HepG2 (cell line): ENCODE data around the gene NBEA. TPM values are rescaled to one million over a fixed set of nuclear protein-coding genes. Genes with fewer than 3 reads are reported as not detected.

Source experiments
- ATAC-seq: fragments of 200-7000 bp; cut with Tn5 transposase; 3 replicates; pipeline ENCODE4 v1.9.1; 2020; ENCODE audit warnings: mild to moderate bottlenecking, moderate library complexity
- BruUV-seq: library from RNA; stranded (reverse); fragments of 400-500 nt; replicated peaks from 2 replicates; lab custom pipeline; 2021; lab: Mats Ljungman, UMichigan
- CTCF ChIA-PET: fragments of 300-600 bp; formaldehyde crosslinking; extraction: SDS; loops from one replicate; lab custom pipeline; 2021; ENCODE audit warnings: low total read pairs, inconsistent platforms, low intra/inter-chr PET ratio; lab: Yijun Ruan, JAX
- POLR2A ChIA-PET: fragments of 350-600 bp; sonication (Branson Sonifier 250); formaldehyde crosslinking; loops from one replicate; lab custom pipeline; 2020; ENCODE audit warnings: antibody characterized with exemption, inconsistent platforms; lab: Yijun Ruan, JAX
- DNase-seq: peaks from one replicate; pipeline ENCODE4 v3.0.0-alpha.2; 2015; ENCODE audit warnings: low spot score
- FAIRE-seq: peaks from 3 replicates; lab custom pipeline; 2011; peaks lifted over from hg19 to GRCh38; lab: Jason Lieb, UNC
- H2AFZ ChIP-seq: one replicate; pipeline ENCODE4 v1.6.1; 2011; ENCODE audit warnings: low read length, inconsistent platforms
- H3K27ac ChIP-seq: fragments of 300-600 bp; 3 replicates; pipeline ENCODE4 v1.8.0; 2011; ENCODE audit warnings: mixed run types, mild to moderate bottlenecking, mixed read lengths, low read length, inconsistent platforms; ENCODE audit not compliant: insufficient read depth; ENCODE audit errors: extremely low read length
- H3K27me3 ChIP-seq, 2 experiments: fragments of 200-600 bp in 1 of 2; 2 replicates in 1 of 2; 3 replicates in 1 of 2; pipeline versions ENCODE4 v1.6.0 to v1.8.0; 2011; ENCODE audit warnings: low read length in 2 of 2, mild to moderate bottlenecking in 2 of 2, moderate library complexity in 2 of 2, inconsistent platforms in 1 of 2; ENCODE audit not compliant: insufficient read depth in 2 of 2, control insufficient read depth in 1 of 2
- H3K36me3 ChIP-seq, 2 experiments: fragments of 200-600 bp in 1 of 2; replicated peaks in 1 of 2; 2 replicates in 1 of 2; 3 replicates in 1 of 2; pipeline versions ENCODE4 v1.5.1 to v1.8.0; 2011; ENCODE audit warnings: low read length in 2 of 2, inconsistent platforms in 1 of 2; ENCODE audit not compliant: insufficient read depth in 2 of 2, control insufficient read depth in 1 of 2
- H3K4me1 ChIP-seq: 2 replicates; pipeline ENCODE4 v1.5.1; 2012; ENCODE audit warnings: low read length, inconsistent platforms; ENCODE audit not compliant: insufficient read depth
- H3K4me2 ChIP-seq: 2 replicates; pipeline ENCODE4 v1.6.0; 2011; ENCODE audit warnings: low read depth, low read length, inconsistent platforms
- H3K4me3 ChIP-seq, 3 experiments: fragments of 200-600 bp in 1 of 3; sonication (generic), shearing (Covaris generic) in 1 of 3; replicated peaks in 1 of 3; 2 replicates each; pipeline ENCODE4 v1.5.1; 2011 to 2016; ENCODE audit warnings: low read length in 3 of 3, inconsistent platforms in 2 of 3, low read depth in 2 of 3, mild to moderate bottlenecking in 2 of 3, control low read depth in 1 of 3, mixed read lengths in 1 of 3; ENCODE audit not compliant: insufficient read depth in 1 of 3
- H3K79me2 ChIP-seq: one replicate; pipeline ENCODE4 v1.6.1; 2011; ENCODE audit warnings: low read length, inconsistent platforms; ENCODE audit not compliant: insufficient read depth
- H3K9ac ChIP-seq: 2 replicates; pipeline ENCODE4 v1.6.0; 2011; ENCODE audit warnings: mild to moderate bottlenecking, low read depth, low read length, inconsistent platforms; ENCODE audit not compliant: insufficient read depth
- H3K9me3 ChIP-seq: 2 replicates; pipeline ENCODE4 v1.5.1; 2012; ENCODE audit warnings: mild to moderate bottlenecking, low read length
- H4K20me1 ChIP-seq: 2 replicates; pipeline ENCODE4 v1.6.0; 2011; ENCODE audit warnings: inconsistent platforms, mild to moderate bottlenecking, low read length, moderate library complexity; ENCODE audit not compliant: insufficient read depth
- AKNA ChIP-seq: sonication (generic); formaldehyde crosslinking; IDR thresholded peaks from 2 replicates; pipeline ENCODE4 v1.4.0; 2020; ENCODE audit warnings: missing genetic modification reagents, borderline replicate concordance
- CEBPB ChIP-seq: IDR thresholded peaks from 2 replicates; pipeline ENCODE4 v1.6.1; 2011; ENCODE audit warnings: low read depth, low read length, improper control_type of control experiment, borderline replicate concordance
- DNMT3B ChIP-seq: conservative IDR thresholded peaks from 2 replicates; pipeline ENCODE4 v1.6.1; 2016; ENCODE audit warnings: missing biosample characterization, control low read depth
- MXI1 ChIP-seq: IDR thresholded peaks from 3 replicates; pipeline ENCODE4 v1.6.1; 2012; ENCODE audit warnings: low read depth, low read length, inconsistent platforms, borderline replicate concordance
- RNF219 ChIP-seq: sonication (generic); formaldehyde crosslinking; IDR thresholded peaks from 2 replicates; pipeline ENCODE4 v1.5.0; 2020; ENCODE audit warnings: mild to moderate bottlenecking, missing genetic modification reagents
- SRSF9 ChIP-seq: fragments of 200-400 bp; formaldehyde crosslinking; IDR thresholded peaks from 2 replicates; pipeline ENCODE4 v1.6.1; 2018; ENCODE audit warnings: borderline replicate concordance, mild to moderate bottlenecking, low read depth, low read length; ENCODE audit not compliant: insufficient read depth, poor library complexity, severe bottlenecking
- ZC3H13 ChIP-seq: sonication (generic); formaldehyde crosslinking; IDR thresholded peaks from 2 replicates; pipeline ENCODE4 v1.8.1; 2023; ENCODE audit warnings: mild to moderate bottlenecking, missing genetic modification reagents, moderate library complexity
- ZFP36L1 ChIP-seq: sonication (generic); formaldehyde crosslinking; IDR thresholded peaks from 2 replicates; pipeline ENCODE4 v1.8.0; 2022; ENCODE audit warnings: mild to moderate bottlenecking, missing genetic modification reagents, moderate library complexity
- ZFP37 ChIP-seq: sonication (generic); formaldehyde crosslinking; IDR thresholded peaks from 2 replicates; pipeline ENCODE4 v1.4.0; 2020; ENCODE audit warnings: missing genetic modification reagents, borderline replicate concordance
- ZNF232 ChIP-seq: sonication (generic); formaldehyde crosslinking; IDR thresholded peaks from 2 replicates; pipeline ENCODE4 v1.4.0; 2020; ENCODE audit warnings: missing genetic modification reagents, borderline replicate concordance
- ZNF235 ChIP-seq: sonication (generic); formaldehyde crosslinking; IDR thresholded peaks from 2 replicates; pipeline ENCODE4 v1.8.1; 2023; ENCODE audit warnings: mild to moderate bottlenecking, missing genetic modification reagents, borderline replicate concordance
- ZNF367 ChIP-seq: sonication (generic); formaldehyde crosslinking; IDR thresholded peaks from 2 replicates; pipeline ENCODE4 v1.4.0; 2020; ENCODE audit warnings: missing genetic modification reagents, borderline replicate concordance
- ZNF383 ChIP-seq: sonication (generic); formaldehyde crosslinking; IDR thresholded peaks from 2 replicates; pipeline ENCODE4 v1.4.0; 2020; ENCODE audit warnings: missing genetic modification reagents, mild to moderate bottlenecking, borderline replicate concordance
- ZNF530 ChIP-seq: sonication (generic); formaldehyde crosslinking; IDR thresholded peaks from 2 replicates; pipeline ENCODE4 v1.5.0; 2020; ENCODE audit warnings: low read depth, mild to moderate bottlenecking, missing genetic modification reagents
- ZNF614 ChIP-seq: IDR thresholded peaks from 2 replicates; pipeline ENCODE4 v1.6.1; 2018; ENCODE audit warnings: missing biosample characterization, missing genetic modification reagents, inconsistent platforms, borderline replicate concordance
- ZNF629 ChIP-seq: sonication (generic); formaldehyde crosslinking; conservative IDR thresholded peaks from 2 replicates; pipeline ENCODE4 v1.5.0; 2020; ENCODE audit warnings: missing genetic modification reagents
- WGBS: methylation state at CpG from one replicate; pipeline ENCODE4 v1.1.6; 2017; ENCODE audit warnings: low lambda C conversion rate; 5-methylcytosine and 5-hydroxymethylcytosine counted together
- in situ Hi-C: cut with HindIII; loops from 2 replicates; pipeline ENCODE4 v1.10.0; 2017; ENCODE audit warnings: low pct_unique_long_range_greater_than_20kb; ENCODE audit not compliant: extremely low pct_ligation_motif_present
- intact Hi-C: fragments of 100-400 bp; cut with micrococcal nuclease; formaldehyde crosslinking; loops from one replicate; pipeline ENCODE4 v1.10.0; 2022; ENCODE audit not compliant: unreplicated experiment
- polyA plus RNA-seq, 8 experiments: library from polyadenylated mRNA; depleted of rRNA in 3 of 8; stranded (reverse) in 7 of 8; unstranded in 1 of 8; fragments of >200 nt; fragmentation: Illumina TruSeq in 4 of 8; extraction: Trizol in 4 of 8; gene quantifications; 2 replicates each; pipeline versions ENCODE4 v1.2.1 to v1.2.3, GENCODE V29; 2011 to 2016; ENCODE audit warnings: low read depth in 4 of 8, missing spikeins in 1 of 8, mixed read lengths in 1 of 8; ENCODE audit not compliant: insufficient read depth in 1 of 8
- total RNA-seq, 5 experiments: library from RNA; depleted of rRNA; stranded (reverse); fragments of >200 nt; fragmentation: Illumina TruSeq; extraction: Trizol; gene quantifications; 2 replicates each; pipeline ENCODE4 v1.2.3, GENCODE V29; 2016; ENCODE audit warnings: low read depth in 1 of 5
- TF ChIP-seq, protein P1 (sequence below): IDR thresholded peaks from 2 replicates; pipeline ENCODE4 v1.6.1; 2016; ENCODE audit warnings: control low read depth

NBEA gene
- total and polyA plus RNA-seq, 2 of the 13 experiments (the other 11 are each of a cell fraction or from before 2014, with no cell fraction given), result 2.7 to 2.8 TPM

DNA sequence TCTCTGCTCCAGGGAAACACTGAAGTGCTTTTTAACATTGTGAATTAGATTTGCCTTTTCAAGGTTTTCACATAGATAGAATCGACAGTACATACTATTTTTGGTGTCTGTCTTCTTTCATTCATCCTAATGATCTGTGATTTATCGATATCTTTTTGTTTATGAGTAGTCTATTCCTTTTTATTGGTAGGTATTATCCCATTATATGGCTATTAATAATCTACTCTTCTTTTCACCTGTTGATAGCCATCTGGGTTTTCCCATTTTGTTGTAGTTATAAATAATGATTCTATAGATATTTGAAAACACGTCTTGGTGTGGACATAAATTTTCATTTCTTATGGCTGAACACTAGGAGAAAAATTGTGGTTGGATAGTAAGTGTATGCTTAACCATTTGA, 271.8 kb downstream of the NBEA start (continued):
- TF ChIP-seq ZNF629 (CRISPR knock-in tag) (no peak), RNF219 (CRISPR knock-in tag) (no peak), ZNF235 (no peak), SRSF9 (no peak), ZNF383 (CRISPR knock-in tag) (no peak)

DNA sequence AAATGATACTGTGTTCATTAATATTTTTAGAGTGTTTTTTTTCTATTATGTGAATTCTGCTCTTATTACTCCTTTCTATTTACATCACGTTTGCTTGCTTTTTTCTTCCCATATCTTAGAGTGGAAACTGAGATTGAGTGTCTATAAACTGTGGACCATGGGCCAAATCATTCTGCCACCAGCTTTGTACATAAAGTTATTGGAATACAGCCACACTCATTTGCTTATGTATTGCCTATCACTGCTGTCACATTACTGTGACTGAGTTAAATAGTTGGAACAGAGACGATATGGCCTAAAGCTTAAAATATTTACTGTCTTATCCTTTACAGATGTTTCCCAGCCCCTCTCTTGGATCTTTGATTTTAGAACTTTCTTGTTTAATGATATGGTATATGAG, 274.1 kb downstream of the NBEA start:
- Histone ChIP-seq H3K27me3 (no peaks in the 10 kb centered on the region), H3K27ac (no peak overlapping the region), H3K4me3 (no peak overlapping the region), H3K9me3 (no peaks in the 10 kb centered on the region), H4K20me1 (no peaks in the 10 kb centered on the region), H3K79me2 (no peaks in the 10 kb centered on the region), H3K4me2 (no peak overlapping the region), H2AFZ (no peak overlapping the region), H3K9ac (no peak overlapping the region), H3K4me1 (no peaks in the 10 kb centered on the region), H3K36me3 (no peaks in the 10 kb centered on the region)
- intact Hi-C loops, result no loop called here
- WGBS, result 82% methylated on average over 2 of the region's 2 CpGs
- ATAC-seq, result no peak
- DNase-seq, result no peak
- BruUV-seq, result no TSS peak
- in situ Hi-C loops, result loop anchor here (25.0 kb wide), 1 partner anchor 496 kb away; no protein-coding TSS in a partner anchor
- CTCF ChIA-PET, result no interaction called here
- POLR2A ChIA-PET, result no interaction called here
- no peak for FAIRE-seq
- no peak for TF ChIP-seq DNMT3B (CRISPR knock-in tag)
- TF ChIP-seq, protein P1, sequence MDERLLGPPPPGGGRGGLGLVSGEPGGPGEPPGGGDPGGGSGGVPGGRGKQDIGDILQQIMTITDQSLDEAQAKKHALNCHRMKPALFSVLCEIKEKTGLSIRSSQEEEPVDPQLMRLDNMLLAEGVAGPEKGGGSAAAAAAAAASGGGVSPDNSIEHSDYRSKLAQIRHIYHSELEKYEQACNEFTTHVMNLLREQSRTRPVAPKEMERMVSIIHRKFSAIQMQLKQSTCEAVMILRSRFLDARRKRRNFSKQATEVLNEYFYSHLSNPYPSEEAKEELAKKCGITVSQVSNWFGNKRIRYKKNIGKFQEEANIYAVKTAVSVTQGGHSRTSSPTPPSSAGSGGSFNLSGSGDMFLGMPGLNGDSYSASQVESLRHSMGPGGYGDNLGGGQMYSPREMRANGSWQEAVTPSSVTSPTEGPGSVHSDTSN (CRISPR knock-in tag), result no peak
- no peak for TF ChIP-seq MXI1
- TF ChIP-seq ZFP37 (CRISPR knock-in tag), result no peak
- TF ChIP-seq ZFP36L1 (CRISPR knock-in tag), result no peak
- no peak for TF ChIP-seq ZNF614 (CRISPR knock-in tag)
- no peak for TF ChIP-seq ZNF530 (CRISPR knock-in tag)
- TF ChIP-seq CEBPB, result no peak
- TF ChIP-seq ZC3H13 (CRISPR knock-in tag), result no peak
- TF ChIP-seq ZNF367 (CRISPR knock-in tag), result no peak
- no peak for TF ChIP-seq ZNF232 (CRISPR knock-in tag)
- no peak for TF ChIP-seq AKNA (CRISPR knock-in tag)
